SU-DHL-6 (cell line): ENCODE data around the gene PRKCE.

Experiments
- CTCF ChIP-seq: fragments of 200-600 bp; sonication (generic); IDR thresholded peaks from one replicate; pipeline ENCODE4 v1.5.1; 2017; ENCODE audit warnings: antibody characterized with exemption, mild to moderate bottlenecking, low read length, moderate library complexity; ENCODE audit not compliant: insufficient read depth, poor library complexity, severe bottlenecking
- EZH2phosphoT487 ChIP-seq: fragments of 200-600 bp; sonication (generic), shearing (Covaris generic); conservative IDR thresholded peaks from 2 replicates; pipeline ENCODE4 v1.6.1; 2018; ENCODE audit warnings: mild to moderate bottlenecking, antibody characterized with exemption, low read length, moderate library complexity, mixed read lengths

- no peak for TF ChIP-seq CTCF
- no peak for TF ChIP-seq EZH2phosphoT487
These were observed 431.3 kb downstream of the PRKCE start for GRCh38 chr2:46082531-46083485.
